SJSA1 (cell line): ENCODE measurements around the gene RCAN1. TPM values are rescaled to one million over a fixed set of nuclear protein-coding genes. Genes with fewer than 3 reads are reported as not detected.

Experiments
- DNase-seq, 2 experiments: peaks; one replicate each; pipeline ENCODE4 v3.0.0-alpha.2; 2015 to 2020; ENCODE audit warnings: low spot score in 2 of 2, low read depth in 1 of 2
- H3K27ac ChIP-seq: fragments of 250-450 bp; sonication (Bioruptor Pico); 2 replicates; pipeline ENCODE4 v1.5.1; 2020; ENCODE audit warnings: mild to moderate bottlenecking, moderate library complexity
- H3K27me3 ChIP-seq: fragments of 250-450 bp; sonication (Bioruptor Pico); replicated peaks from 2 replicates; pipeline ENCODE4 v1.5.1; 2020; ENCODE audit warnings: mild to moderate bottlenecking, moderate library complexity
- H3K36me3 ChIP-seq: fragments of 250-450 bp; sonication (Bioruptor Pico); 2 replicates; pipeline ENCODE4 v1.5.1; 2020; ENCODE audit warnings: mild to moderate bottlenecking
- H3K4me1 ChIP-seq: fragments of 250-450 bp; sonication (Bioruptor Pico); replicated peaks from 2 replicates; pipeline ENCODE4 v1.6.1; 2021; ENCODE audit warnings: mild to moderate bottlenecking
- H3K4me3 ChIP-seq: fragments of 250-450 bp; sonication (Bioruptor Pico); 2 replicates; pipeline ENCODE4 v1.5.1; 2020; ENCODE audit warnings: mild to moderate bottlenecking
- H3K9me3 ChIP-seq: fragments of 250-450 bp; sonication (Bioruptor Pico); replicated peaks from 2 replicates; pipeline ENCODE4 v1.5.1; 2020; ENCODE audit warnings: mild to moderate bottlenecking
- total RNA-seq: library from RNA; depleted of rRNA; stranded (reverse); fragments of >200 nt; shearing (Covaris generic); gene quantifications from 2 replicates; pipeline ENCODE4 v1.2.3, GENCODE V29; 2014; rRNA removed

The RCAN1 gene
- total RNA-seq, result 123 and 132 TPM in 2 replicates

DNA sequence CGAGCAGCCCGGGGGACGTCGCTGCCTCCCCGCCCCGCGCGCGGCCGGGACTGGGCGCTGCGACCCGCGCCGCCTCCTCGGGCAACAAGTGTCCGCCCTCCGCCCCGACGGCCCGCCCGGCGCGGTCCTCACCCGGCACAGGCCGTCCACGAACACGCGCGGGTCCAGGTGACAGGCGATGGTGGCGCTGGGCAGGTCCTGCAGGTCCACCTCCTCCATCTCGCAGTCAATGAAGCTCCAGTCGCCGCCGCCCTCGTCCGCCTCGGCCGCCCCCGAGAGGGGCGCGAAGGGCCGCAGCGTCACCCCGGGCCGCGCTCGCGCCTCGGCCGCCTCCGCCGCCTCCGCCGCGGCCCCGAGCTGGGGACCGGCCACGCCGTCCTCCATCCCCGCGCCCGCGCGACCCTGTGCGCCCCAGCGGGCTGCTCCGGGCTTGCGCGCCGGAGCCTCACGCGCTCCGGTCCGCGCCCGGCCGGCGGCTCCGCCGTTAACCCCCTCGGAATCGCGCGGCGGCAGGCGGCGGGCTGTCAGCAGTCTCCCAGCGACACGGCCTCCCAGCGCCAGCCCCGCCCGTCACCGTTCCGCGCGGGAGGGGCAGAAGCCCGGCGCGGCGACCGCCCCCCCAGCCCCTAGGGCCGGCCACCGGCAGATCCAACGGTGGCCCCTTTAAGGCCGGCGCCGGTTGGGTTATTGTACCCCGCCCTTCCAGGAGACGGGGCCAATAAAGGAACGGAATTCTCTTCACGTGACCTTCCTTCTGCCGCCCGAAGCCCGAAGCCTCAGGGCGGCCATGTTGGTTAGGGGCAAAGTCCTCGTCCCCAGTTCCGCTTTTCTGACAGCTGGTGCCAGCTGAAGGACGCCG is at the start of gene RCAN1:
Gene RCAN1 (minus strand): TSS at position 486 of the 859 bp plus-strand sequence. CDS start 102 bp downstream, at position 384.
- peaks cover 10% of the 10 kb centered on the region for H3K4me1 ChIP-seq
- H3K9me3 ChIP-seq, result no peaks in the 10 kb centered on the region; the same call in 1 of the 2 replicates
- H3K27me3 ChIP-seq, result no peaks in the 10 kb centered on the region
- no peaks in the 10 kb centered on the region; the same call in 1 of the 2 replicates for H3K36me3 ChIP-seq
- H3K27ac ChIP-seq, result peak within 1 kb of the TSS; percentile 64
- peak; percentile 93 for DNase-seq
- H3K4me3 ChIP-seq, result peak within 1 kb of the TSS; percentile 94

DNA sequence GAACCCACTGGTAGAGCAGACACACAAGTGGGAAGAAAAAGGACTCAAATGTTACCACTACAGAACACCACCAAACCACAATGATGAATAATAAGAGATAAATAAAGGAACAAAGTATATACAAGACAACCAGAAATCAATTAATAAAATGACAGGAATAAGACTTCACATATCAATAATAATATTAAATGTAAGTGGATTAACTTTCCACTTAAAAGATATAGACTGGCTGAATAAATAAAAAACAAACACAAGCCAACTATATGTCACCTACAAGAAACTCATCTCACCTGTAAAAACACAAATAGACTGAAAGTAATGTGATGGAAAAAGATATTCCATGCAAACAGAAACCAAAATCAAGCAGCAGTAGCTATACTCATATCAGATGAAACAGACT is 46.9 kb upstream of the RCAN1 start:
- peaks cover 4% of the 10 kb centered on the region; the same call in 1 of the 2 replicates for H3K27me3 ChIP-seq

DNA sequence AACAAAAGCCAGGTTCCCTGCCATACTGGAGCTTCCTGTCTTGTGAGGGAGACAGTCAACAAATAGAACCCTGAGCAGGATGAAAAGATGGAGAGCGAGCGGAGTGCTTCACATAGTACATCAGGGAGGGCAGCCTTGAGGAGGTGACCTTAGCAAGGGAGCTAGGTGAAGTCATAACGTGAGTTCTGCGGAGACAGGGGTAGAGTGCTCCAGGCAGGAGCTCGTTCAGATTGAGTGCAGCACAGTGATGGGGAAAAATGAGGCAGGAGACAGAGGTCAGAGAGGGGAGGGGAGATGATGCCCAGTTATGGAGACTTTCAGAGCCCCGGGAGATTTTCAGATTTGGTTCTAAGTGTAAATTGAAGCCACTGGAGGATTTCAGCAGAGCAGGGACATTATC is 38.6 kb upstream of the RCAN1 start:
- Histone ChIP-seq H3K9me3 (no peaks in the 10 kb centered on the region), H3K27me3 (no peaks in the 10 kb centered on the region; the same call in 1 of the 2 replicates), H3K36me3 (no peaks in the 10 kb centered on the region), H3K4me1 (no peaks in the 10 kb centered on the region), H3K4me3 (no peak overlapping the region), H3K27ac (no peak overlapping the region)
- DNase-seq, result peak in 1 of 2 experiments; percentile 16

More for the DNA sequence above, 46.9 kb upstream of the RCAN1 start:
- Histone ChIP-seq H3K4me3 (no peak overlapping the region), H3K36me3 (no peaks in the 10 kb centered on the region), H3K4me1 (no peaks in the 10 kb centered on the region), H3K9me3 (peaks cover 4% of the 10 kb centered on the region; the same call in 1 of the 2 replicates), H3K27ac (no peak overlapping the region)
- no peak for DNase-seq

DNA sequence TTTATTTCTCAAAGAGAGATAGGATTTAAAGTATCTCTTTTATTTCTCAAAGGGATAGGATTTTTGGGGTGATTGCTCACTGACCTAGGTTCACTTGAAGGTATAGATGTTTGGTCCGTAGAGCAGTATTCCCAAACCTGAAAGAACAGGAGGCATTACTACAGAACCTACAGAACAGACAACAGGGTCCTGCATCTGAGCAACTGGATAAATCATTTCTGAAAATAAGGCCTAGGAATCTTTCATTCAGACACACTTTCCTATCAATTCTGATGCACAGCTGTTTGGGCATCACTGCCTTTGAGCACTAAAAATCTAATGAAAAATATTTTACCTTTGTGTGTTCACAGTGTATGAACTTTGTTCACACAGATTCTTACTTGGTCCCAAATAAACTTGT is 36.7 kb upstream of the RCAN1 start:
- no peaks in the 10 kb centered on the region for H3K36me3 ChIP-seq
- no peaks in the 10 kb centered on the region; the same call in 1 of the 2 replicates for H3K27me3 ChIP-seq
- no peak overlapping the region for H3K27ac ChIP-seq
- H3K9me3 ChIP-seq, result no peaks in the 10 kb centered on the region
- H3K4me3 ChIP-seq, result no peak overlapping the region
- no peak for DNase-seq
- no peaks in the 10 kb centered on the region for H3K4me1 ChIP-seq

DNA sequence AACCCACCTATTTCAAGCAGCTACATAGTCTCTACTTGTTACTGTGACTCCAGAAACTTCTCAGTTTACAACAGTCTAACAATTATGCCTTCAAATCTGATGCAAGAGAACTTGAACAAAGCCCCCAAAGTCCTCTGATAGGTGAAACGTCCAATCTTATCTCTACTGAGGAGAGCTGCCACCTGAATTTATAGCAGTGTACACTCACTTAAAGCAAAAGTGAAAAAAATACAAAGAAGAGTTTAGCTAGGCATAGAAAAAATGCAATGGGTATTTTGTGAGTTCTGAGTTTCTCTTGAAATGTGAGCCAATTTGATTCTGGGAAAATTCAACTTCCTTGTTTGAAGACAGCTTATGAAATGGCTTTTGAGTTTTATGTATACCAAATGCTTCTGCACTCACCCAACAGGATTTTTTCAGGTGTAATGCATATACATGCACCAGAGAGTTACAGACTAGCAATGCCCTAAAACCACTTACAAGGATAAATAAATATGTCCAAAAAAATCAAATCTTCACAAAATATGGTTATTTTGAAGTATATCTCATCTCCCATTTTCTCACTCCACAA is 36.0 kb upstream of the RCAN1 start:
- no peaks in the 10 kb centered on the region; the same call in 1 of the 2 replicates for H3K27me3 ChIP-seq
- H3K4me1 ChIP-seq, result no peaks in the 10 kb centered on the region
- H3K9me3 ChIP-seq, result no peaks in the 10 kb centered on the region
- H3K27ac ChIP-seq, result no peak overlapping the region
- no peaks in the 10 kb centered on the region for H3K36me3 ChIP-seq
- DNase-seq, result no peak
- H3K4me3 ChIP-seq, result no peak overlapping the region

DNA sequence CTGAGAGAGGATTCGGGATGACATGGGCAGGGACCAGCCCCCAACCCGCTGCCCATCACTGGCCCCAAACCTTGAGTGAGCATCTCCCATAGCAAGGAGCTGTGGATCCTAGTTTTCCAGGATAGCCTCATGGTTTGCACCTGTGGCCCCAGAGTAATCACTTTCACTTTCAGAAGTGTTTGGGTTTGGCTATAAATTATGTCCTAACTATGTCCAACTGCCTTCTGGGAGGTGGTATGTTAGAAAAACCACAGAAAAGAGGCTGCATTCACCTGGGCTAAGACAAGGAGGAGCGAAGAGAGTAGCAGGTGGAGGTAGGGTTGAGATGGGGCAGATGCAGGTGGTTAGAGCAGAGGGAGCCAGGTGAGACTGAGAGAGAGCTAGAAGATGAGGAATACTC is 34.5 kb upstream of the RCAN1 start:
- DNase-seq, result peak in 1 of 2 experiments; percentile 16
- H3K27me3 ChIP-seq, result no peaks in the 10 kb centered on the region; the same call in 1 of the 2 replicates
- no peaks in the 10 kb centered on the region for H3K9me3 ChIP-seq

DNA sequence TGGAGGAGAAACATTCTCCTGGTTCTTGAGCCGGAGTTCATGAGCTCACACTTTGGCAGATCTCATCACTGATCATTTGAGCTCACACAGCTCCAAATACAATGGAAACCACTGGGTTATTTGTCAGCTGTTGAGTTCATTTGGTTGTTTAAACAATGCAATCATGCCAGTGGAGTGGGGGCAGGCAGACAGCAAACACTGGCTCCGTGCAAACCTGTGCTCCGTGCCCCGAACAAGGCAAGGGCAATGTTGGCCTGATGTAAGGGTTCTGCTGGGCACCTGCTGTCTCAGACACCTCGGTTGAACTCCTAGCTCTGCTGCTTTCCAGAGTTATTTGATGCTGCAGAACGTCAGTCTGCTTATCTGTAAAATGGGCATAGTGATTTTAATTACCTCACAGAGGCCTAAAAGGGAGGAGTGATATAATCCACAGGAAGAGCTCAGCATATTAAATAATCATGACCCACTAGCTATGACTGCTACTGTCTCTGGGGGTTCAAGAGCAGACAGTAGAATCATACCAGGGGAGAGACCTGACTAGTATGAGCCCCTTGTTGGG is 33.9 kb upstream of the RCAN1 start:
- no peaks in the 10 kb centered on the region for H3K36me3 ChIP-seq
- no peak for DNase-seq
- H3K4me3 ChIP-seq, result no peak overlapping the region
- H3K4me1 ChIP-seq, result no peaks in the 10 kb centered on the region
- H3K27ac ChIP-seq, result no peak overlapping the region
- no peaks in the 10 kb centered on the region; the same call in 1 of the 2 replicates for H3K27me3 ChIP-seq
- no peaks in the 10 kb centered on the region for H3K9me3 ChIP-seq

More for the DNA sequence above, 34.5 kb upstream of the RCAN1 start:
- H3K27ac ChIP-seq, result no peak overlapping the region
- H3K4me3 ChIP-seq, result no peak overlapping the region
- no peaks in the 10 kb centered on the region for H3K36me3 ChIP-seq
- H3K4me1 ChIP-seq, result no peaks in the 10 kb centered on the region

DNA sequence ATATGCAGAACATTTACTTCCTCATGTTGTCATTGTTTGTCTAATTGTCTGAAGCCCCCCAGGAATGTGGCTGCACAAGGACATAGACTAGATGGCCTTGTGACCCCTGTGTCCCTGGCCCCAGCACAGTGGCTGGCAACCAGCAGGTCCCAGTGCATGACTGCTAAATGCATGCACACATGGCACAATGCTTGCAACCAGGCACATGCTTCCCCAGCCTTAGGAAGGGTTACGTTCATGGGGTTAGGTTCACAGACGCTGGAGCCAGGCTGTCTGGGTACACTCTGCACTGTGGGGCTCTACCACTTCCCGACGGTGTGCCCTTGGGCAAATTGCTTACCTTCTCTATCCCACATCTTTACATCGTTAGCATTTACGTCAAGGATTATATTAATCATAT is 32.6 kb upstream of the RCAN1 start:
- DNase-seq, result peak in 1 of 2 experiments; percentile 22
- Histone ChIP-seq H3K4me1 (peaks cover 8% of the 10 kb centered on the region), H3K4me3 (no peak overlapping the region), H3K36me3 (no peaks in the 10 kb centered on the region), H3K27me3 (no peaks in the 10 kb centered on the region; the same call in 1 of the 2 replicates), H3K9me3 (no peaks in the 10 kb centered on the region), H3K27ac (no peak overlapping the region)

DNA sequence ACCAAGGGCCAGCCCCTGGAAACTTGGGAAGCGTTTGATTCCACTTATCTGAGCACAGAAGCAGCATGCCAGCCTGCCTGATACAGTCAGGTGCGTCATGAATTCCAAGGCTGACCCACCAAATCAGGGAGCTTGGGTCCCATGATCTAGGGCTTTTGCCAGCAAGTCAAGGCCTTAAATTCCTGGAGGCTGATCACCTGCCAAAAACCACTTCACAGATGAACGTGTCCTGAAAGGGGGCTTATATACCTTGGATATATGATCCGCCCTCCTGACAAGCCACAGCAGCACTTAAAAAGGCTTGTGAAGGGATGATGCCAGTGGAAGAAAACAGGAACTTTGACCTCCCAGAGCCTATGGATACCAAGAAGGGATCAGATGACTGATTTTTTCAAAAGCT is 29.9 kb upstream of the RCAN1 start:
- H3K9me3 ChIP-seq, result no peaks in the 10 kb centered on the region

DNA sequence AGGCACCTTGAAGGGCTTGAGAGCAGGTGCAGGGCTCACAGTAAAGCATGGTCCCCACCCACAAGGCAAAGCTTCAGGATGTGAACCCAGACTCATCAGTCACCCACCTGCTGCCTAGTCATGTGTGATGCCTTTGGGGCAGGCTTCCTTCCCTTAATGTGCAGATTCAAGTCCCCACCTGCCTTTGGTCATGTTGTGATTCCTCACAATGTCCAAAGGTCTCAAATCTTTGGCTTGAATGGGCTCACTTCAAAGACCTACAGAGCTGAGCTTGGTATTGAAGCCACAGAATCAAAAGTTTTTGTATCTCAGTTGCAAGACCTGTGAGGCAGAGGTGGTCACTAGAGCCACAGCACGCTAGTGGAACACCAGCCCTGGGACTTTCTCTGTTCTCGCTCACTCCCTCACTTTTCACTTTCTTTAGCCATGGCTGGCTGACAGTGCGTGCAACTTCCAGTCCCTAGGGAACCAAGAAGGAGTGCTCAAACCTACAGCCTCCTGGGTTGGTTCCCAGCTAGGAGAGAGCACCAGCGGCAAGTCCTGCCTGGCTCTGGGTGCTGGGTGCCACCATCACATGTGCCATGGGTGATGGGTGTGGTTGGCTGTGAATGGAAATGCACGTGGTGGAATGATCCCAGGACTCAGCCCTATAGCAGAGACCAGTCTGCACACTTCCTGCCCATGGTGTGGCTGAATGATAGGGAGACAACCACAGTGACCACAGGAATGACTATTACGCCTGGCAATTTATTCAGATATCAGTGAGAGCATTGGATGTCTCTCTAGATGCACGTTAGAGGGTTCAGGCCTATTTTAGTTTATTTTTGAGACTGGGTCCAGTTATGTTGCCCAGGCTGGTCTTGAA is 27.5 kb upstream of the RCAN1 start:
- DNase-seq, result peak; percentile 58 to 66
- Histone ChIP-seq H3K27me3 (no peaks in the 10 kb centered on the region), H3K36me3 (no peaks in the 10 kb centered on the region), H3K4me1 (peaks cover 40% of the 10 kb centered on the region), H3K27ac (peak overlapping the region; percentile 29), H3K9me3 (no peaks in the 10 kb centered on the region), H3K4me3 (no peak overlapping the region)

More for the DNA sequence above, 29.9 kb upstream of the RCAN1 start:
- Histone ChIP-seq H3K4me3 (no peak overlapping the region), H3K27me3 (no peaks in the 10 kb centered on the region), H3K36me3 (no peaks in the 10 kb centered on the region), H3K4me1 (peaks cover 33% of the 10 kb centered on the region), H3K27ac (no peak overlapping the region)
- no peak for DNase-seq

DNA sequence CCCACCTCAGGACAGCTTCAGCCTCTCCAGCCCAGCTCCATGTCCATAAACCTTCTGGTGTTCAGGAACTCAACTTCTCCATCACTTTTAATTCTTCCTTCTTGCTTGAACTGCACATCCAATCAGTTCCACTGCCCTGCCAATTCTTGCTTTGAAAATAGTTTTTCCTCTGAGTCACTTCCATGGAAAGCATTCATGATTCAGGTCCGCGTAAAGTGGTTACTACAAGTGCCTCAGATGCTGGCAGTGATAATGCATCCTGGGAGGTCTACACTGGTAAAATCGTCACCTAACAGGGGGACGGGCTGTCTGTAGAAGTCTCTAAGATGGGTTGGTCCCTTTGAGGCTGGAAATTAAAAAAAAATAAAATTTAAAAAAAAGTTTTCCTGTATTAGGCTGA is 25.9 kb upstream of the RCAN1 start:
- peak overlapping the region; percentile 75 for H3K27ac ChIP-seq
- H3K9me3 ChIP-seq, result no peaks in the 10 kb centered on the region
- H3K4me3 ChIP-seq, result no peak overlapping the region
- peaks cover 40% of the 10 kb centered on the region for H3K4me1 ChIP-seq
- no peaks in the 10 kb centered on the region for H3K27me3 ChIP-seq
- DNase-seq, result peak; percentile 88
- H3K36me3 ChIP-seq, result no peaks in the 10 kb centered on the region

DNA sequence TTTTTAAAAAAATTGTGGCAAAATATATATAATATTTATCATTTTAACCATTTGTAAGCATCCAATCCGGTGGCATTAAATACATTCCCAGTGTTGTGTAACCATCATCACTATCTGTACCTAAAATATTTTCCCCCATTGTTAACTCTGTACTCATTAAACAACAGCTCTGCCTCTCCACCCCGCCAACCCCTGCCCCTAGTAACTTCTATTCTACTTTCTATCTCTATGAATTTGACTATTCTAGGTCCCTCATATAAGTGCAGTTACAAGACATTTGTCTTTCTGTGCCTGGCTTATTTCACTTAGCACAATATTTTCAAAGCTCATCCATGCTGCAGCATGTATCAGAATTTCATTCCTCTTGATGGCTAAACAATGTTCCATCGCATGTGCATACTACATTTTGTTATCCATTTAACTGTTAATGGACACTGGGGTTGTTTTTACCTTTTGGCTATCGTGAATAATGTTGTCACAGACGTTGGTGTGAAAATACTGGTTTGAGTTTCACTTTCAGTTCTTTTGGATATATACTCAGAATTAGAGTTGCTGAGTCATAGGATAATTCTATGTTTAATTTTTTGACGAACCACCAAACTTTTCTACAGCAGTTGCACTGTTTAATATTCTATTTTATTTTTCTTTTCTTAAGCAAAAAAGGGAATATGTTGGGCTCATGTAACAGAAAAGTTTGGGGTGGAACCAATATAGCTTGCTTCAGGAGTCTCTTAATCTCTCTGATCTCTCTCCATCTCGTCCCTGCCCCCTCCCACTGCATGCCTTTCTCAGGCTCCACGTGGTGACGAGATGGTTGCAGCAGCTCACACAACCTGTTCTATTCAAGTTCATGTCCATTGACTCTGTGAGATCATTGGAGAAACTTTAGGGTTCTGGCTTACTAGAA is 25.2 kb upstream of the RCAN1 start:
- DNase-seq, result peak in 1 of 2 experiments; percentile 46
- Histone ChIP-seq H3K27me3 (no peaks in the 10 kb centered on the region), H3K4me3 (peak overlapping the region; percentile 15), H3K9me3 (no peaks in the 10 kb centered on the region), H3K36me3 (no peaks in the 10 kb centered on the region), H3K4me1 (peaks cover 40% of the 10 kb centered on the region), H3K27ac (peak overlapping the region; percentile 75)
